ENCODE results near the gene MPPED2.

MPPED2 gene

DNA sequence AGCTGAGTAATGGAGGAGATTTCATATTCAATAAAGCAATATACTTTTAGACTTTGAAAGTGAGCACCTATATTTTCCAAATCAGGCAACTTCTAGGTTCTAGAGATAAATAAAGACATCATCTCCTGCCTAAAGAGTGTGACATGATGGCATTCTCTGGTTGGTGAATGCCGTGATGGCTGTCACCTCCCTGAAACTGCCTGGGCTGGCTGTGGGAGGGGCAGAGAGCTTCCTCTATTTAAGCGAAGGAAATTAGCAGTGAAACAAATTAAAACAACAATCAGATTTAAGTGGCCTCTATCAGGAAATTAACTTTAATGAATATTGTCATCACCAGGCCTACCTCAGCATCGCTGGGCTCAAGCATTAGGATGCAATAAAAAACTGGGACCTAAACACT lies 149.4 kb downstream of the MPPED2 start:
- DNase-seq (ENCODE audit: low read depth): no peak
- H3K4me3 ChIP-seq (ENCODE audit: control insufficient read depth, low read depth, low read length): no peak overlapping the region
- TF ChIP-seq, protein P1, sequence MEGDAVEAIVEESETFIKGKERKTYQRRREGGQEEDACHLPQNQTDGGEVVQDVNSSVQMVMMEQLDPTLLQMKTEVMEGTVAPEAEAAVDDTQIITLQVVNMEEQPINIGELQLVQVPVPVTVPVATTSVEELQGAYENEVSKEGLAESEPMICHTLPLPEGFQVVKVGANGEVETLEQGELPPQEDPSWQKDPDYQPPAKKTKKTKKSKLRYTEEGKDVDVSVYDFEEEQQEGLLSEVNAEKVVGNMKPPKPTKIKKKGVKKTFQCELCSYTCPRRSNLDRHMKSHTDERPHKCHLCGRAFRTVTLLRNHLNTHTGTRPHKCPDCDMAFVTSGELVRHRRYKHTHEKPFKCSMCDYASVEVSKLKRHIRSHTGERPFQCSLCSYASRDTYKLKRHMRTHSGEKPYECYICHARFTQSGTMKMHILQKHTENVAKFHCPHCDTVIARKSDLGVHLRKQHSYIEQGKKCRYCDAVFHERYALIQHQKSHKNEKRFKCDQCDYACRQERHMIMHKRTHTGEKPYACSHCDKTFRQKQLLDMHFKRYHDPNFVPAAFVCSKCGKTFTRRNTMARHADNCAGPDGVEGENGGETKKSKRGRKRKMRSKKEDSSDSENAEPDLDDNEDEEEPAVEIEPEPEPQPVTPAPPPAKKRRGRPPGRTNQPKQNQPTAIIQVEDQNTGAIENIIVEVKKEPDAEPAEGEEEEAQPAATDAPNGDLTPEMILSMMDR (conservative IDR thresholded peaks at IDR 0.05; ENCODE audit: control insufficient read depth, insufficient read depth, low read depth, low read length): no peak

- no peak overlapping the region for H3K4me3 ChIP-seq (ENCODE audit: control insufficient read depth, low read depth, low read length)
- no peak for DNase-seq (ENCODE audit: low read depth)
- TF ChIP-seq, protein P1 (conservative IDR thresholded peaks at IDR 0.05; ENCODE audit: control insufficient read depth, insufficient read depth, low read depth, low read length): no peak
These were observed 150.7 kb downstream of the MPPED2 start for GRCh38 chr11:30435488-30435887.

DNA sequence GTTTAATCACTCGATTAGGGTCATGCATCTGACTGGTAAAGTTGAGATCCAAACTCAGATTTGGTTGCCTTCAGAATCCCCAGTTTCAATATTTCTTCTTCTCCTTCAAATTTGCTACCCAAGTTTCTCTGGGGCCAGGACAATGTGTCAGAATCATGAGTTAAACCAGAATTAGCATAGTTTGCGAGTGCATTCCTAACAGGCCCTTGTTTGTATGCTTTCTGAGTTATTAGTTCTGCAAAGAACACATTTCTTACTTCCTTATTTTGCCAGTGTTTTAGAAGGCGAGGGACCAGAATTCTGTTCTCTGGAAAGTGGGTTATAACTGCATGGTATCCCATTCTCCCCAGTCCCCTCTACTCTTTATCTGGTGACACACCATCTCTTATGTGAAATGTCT lies 151.3 kb downstream of the MPPED2 start:
- no peak overlapping the region for H3K4me3 ChIP-seq (ENCODE audit: control insufficient read depth, low read depth, low read length)
- no peak for DNase-seq (ENCODE audit: low read depth)
- TF ChIP-seq, protein P1 (conservative IDR thresholded peaks at IDR 0.05; ENCODE audit: control insufficient read depth, insufficient read depth, low read depth, low read length): no peak

DNA sequence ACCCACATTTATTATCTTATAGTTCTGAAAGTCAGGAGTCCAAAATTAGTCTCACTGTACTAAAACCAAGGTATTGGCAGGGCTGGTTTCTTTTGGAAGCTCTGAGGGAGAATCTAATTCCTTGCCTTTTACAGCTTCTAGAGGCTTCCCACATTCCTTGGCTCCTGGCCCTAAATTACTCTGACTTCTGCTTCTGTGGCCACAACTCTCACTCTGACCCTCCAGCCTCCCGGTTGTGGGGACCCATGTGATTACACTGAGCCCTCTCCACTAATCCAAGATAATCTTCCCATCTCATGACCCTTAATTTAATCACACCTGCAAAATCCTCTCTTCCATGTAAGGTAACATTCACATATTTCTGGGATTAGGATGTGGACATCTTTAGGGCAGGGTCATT lies 152.3 kb downstream of the MPPED2 start:
- no peak overlapping the region for H3K4me3 ChIP-seq (ENCODE audit: control insufficient read depth, low read depth, low read length)
- no peak for DNase-seq (ENCODE audit: low read depth)
- TF ChIP-seq, protein P1 (conservative IDR thresholded peaks at IDR 0.05; ENCODE audit: control insufficient read depth, insufficient read depth, low read depth, low read length): no peak

DNA sequence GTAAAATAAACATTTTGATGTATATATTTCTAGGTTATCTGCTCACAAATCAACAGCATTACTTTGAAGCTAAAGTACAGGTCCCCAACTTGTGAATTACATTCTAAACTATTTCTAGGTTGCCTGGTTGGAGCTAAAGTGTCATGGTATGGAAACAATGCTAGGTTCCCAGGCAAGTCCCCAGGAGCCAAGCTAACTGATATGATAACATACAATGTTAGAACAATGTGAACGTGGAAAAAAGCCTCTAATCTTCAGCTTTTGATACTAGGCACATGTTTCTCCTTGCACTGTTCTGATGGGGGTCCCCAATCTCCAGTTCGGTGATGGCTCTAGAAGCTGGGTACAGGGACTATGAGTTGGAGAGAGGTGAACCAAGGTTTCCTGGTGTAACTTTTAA lies 153.4 kb downstream of the MPPED2 start:
- H3K4me3 ChIP-seq (ENCODE audit: control insufficient read depth, low read depth, low read length): no peak overlapping the region
- no peak for DNase-seq (ENCODE audit: low read depth)
- TF ChIP-seq, protein P1 (conservative IDR thresholded peaks at IDR 0.05; ENCODE audit: control insufficient read depth, insufficient read depth, low read depth, low read length): no peak

- TF ChIP-seq, protein P1 (conservative IDR thresholded peaks at IDR 0.05; ENCODE audit: control insufficient read depth, insufficient read depth, low read depth, low read length): no peak
- no peak for DNase-seq (ENCODE audit: low read depth)
- H3K4me3 ChIP-seq (ENCODE audit: control insufficient read depth, low read depth, low read length): no peak overlapping the region
These were observed 154.0 kb downstream of the MPPED2 start for GRCh38 chr11:30432178-30432577.
